ENCODE data around the gene RASA3. TPM values are rescaled to one million over a fixed set of nuclear protein-coding genes. Genes with fewer than 3 reads are reported as not detected.
A peak's percentile ranks its signal among the peaks of the same experiment; 100 is the strongest.
"Not testable (repeated sequence)": the region's sequence is repeated elsewhere in the genome, so short reads cannot be mapped to it uniquely, and the experiment has no call there.

The RASA3 gene
- total RNA-seq = 23.7 TPM

DNA sequence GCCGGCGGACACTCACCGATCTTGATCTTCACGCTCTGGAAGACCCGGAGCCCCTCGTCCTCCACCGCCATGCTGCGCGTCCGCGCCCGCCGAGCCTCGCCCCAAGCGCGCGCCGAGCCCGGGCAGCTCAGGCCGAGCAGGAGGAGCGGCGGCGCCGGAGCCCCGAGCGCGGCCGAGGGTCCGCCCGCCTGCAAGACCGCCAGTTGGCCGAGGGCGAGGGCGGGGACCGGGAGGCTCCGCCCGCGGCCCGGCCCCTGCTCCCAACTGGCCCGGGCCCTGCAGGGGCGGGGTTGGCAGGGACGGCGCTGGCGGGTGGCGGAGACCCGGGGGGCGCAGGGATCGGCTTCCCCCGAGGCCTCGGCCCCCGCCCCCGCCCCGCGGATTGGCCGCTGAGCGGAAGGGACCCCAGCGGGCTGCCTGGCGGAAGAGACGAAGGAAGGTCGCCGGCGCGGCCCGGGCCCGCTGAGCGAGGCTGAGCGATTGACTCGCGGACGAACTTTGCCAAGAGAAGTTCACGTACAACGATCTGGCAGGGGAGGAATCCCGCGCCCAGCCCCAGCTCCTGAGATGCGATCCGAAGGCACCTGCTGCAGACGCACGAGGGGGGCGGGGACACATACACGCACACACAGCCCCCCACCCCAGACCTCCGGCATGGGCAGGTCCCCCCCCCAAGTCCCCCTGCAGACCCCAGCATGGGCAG lies at the start of gene RASA3:
Gene RASA3 (minus strand): TSS at position 205 of the 703 bp plus-strand sequence. CDS start 134 bp downstream, at position 71.
- DNase-seq = peak; percentile 91

DNA sequence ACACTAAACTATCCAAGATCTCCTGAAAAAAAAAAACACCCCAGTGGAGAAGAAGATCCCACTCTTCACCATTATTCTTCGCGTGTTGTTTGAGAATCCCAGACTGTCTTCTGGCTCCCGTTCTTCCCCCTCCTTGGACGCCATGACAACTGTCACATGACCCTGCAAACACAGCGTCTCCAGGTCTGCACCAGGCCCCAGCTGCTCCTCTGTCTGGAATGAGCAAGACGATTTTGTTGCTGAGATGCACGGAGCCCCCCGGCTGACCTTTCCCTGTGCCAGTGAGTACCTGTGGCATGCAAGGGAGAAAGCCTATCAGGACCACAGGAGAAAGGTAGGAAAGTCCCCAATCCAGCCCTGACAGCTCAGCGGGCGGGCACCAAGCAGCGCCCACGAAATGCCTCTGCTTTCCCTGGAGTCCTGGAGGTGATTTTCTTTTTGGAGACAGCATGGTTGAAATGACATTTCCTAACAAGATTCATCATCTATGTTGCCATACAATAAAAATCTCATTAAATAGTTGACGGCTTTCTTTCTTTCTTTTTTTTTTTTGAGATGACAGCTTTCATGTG lies 46.8 kb upstream of the RASA3 start, which contains the start of gene CFAP97D2:
Gene CFAP97D2 (plus strand): TSS at position 171 of the 572 bp plus-strand sequence. CDS start 74 bp downstream, at position 245.
- DNase-seq = peak; percentile 27

- DNase-seq = no peak
These were observed 45.0 kb upstream of the RASA3 start for GRCh38 chr13:114177245-114178010.

DNA sequence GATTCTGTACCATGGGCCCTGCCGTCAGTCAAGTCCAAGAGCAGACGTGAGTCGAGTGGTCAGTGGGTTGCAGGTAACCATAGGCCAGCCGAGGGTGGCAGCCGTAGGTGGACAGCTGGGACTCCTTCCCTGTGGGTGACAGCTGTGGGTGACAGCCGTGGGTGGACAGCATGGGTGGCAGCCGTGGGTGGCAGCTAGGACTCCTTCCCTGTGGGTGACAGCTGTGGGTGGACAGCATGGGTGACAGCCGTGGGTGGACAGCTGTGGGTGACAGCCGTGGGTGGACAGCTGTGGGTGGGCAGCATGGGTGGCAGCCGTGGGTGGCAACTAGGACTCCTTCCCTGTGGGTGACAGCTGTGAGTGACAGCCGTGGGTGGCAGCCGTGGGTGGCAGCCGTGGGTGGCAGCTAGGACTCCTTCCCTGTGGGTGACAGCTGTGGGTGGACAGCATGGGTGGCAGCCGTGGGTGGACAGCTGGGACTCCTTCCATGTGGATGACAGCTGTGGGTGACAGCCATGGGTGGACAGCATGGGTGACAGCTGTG lies 44.0 kb upstream of the RASA3 start:
- DNase-seq = not testable (repeated sequence)

- no peak for DNase-seq
These were observed 42.1 kb upstream of the RASA3 start for GRCh38 chr13:114174529-114174961.

GRCh38 chr13:114173745-114174144 lies 41.3 kb upstream of the RASA3 start:
- no peak for DNase-seq

DNA sequence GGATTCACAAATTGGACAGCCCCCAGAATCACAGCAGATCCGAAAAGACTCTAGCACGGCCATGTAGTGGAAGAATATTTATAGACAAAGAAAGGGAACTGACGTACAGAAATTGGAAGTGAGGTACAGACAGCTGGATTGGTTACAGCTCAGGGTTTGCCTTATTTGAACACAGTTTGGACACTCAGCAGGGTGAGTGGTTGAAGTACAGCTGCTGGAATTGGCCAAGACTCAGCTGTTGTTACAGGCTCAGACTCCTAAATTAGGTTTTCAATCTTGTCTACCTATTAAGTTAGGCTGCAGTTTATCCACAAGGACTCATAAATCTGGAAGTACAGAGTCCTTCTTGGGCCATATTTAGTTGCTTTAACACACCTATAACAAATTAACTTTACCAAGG lies 40.8 kb upstream of the RASA3 start:
- DNase-seq = no peak

DNA sequence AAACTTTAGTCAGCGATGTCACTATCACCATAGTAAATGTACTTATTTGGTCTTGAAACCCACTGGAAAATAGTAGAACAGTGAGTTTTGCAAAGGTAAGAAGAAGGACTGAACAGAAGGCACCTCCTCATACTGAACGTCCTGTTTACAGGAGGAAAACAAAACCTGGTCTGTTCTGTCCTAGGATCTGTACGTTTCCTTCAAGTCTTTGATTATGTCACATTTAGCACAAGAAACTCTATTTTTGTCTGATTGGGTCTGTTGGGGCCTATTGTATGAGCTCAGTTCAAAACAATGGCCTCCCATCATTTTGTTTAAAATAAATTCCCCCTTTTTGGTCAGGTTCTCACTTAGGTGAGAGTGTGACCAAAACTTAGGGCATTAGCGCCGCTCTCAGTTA lies 35.5 kb upstream of the RASA3 start:
- DNase-seq = no peak

DNA sequence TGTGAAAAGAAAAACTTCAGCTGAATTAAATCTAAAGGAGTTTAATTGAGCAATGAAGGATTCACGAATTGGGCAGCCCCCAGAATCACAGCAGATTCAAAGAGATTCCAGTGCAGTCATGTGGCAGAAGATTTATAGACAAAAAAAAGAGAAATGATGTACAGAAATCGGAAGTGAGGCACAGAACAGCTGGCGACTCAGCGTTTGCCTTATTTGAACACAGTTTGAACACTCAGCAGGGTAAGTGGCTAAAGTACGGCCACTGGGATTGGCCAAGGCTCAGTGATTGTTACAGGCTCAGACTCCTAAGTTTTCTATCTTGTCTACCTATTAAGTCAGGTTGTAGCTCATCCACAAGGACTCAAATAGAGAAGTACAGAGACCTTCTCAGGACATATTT lies 35.0 kb upstream of the RASA3 start:
- DNase-seq = no peak

DNA sequence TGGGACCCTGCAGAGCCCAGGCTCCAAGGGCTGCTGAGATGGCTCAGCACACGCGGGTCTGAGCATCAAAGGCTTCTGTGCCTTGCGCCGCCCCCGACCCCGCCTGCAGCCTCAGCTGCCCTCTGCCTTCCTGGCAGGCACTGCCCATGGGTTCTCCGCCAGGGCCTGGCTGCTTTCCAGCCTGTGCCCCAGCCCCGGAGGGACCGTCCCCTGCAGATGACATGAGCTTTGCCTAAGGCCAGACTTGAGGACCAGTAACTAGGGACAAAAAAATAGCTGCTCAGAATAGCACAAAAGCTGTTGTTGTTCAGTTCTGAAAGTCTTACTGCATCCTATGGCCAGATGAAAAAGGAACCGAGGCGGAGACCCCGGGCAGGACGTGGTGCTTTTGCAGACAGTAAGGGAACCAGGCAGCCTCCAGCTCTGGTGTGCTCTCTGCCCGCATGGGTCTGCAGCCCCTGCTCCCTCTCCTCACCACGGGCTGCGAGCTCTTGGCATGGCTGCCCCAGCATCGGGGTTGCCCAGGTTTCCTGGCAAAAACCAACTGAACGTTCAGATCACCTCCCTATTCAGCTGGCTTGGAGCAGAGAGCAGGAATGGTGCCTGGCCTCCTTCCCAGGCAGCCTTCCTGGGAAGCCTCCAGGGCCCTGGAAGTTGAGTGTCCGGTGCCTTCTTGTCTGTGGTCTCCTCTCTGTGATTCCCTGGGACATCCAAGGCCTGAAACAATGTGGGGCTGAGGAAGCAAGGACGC lies 34.1 kb upstream of the RASA3 start:
- DNase-seq = peak; percentile 64

GRCh38 chr13:114164681-114165429 lies 32.4 kb upstream of the RASA3 start:
- no peak for DNase-seq

GRCh38 chr13:114164053-114164452 lies 31.6 kb upstream of the RASA3 start:
- no peak for DNase-seq

DNA sequence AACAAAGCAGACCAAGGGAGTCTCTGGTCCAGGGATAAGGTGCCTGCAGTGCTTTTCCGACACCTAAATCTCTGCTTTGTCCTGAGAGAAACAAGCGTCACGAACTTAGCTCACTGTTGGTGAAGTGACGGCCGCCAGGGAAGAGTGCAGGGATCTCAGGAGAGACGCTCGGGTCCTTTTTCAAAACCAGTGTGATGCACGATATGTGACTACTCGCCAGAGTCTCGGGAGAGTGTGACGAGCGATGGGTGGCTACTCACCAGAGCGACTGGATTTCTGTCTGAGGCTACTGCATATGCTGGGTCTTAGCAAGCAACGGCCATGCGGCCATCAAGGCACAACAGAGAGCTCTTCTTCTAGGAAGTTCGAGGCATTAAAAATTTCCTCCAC lies 30.1 kb upstream of the RASA3 start:
- no peak for DNase-seq

GRCh38 chr13:114161644-114162532 lies 29.5 kb upstream of the RASA3 start:
- peak; percentile 61 for DNase-seq

DNA sequence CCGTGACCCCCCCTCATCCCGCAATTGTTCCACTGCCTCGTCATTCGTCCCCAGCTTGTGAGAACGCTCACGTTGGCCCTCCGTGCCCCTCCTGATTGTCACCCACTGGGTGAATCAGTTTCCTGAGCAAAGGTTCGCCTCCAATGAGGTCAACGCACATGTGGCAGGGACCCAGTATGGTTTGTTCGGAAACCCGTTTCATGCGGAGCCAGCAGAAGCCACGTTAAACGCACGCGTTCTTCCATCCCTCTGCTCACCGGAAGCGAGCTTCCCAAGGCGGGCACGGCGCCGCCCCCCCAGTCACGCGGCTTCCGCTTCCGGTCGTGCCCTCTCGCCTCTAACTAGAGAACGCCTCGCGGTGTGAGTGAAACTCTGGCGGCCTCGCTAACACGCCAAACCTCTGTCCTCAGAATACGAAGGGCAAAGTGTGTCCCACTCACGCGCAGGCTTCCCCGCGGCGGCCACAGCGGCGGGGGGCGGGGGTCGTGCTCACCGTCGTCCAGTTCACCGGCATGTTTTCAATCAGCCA lies 28.7 kb upstream of the RASA3 start:
- DNase-seq = no peak

- not testable (repeated sequence) for DNase-seq
These were observed 26.6 kb upstream of the RASA3 start for GRCh38 chr13:114158869-114159666.

GRCh38 chr13:114157869-114158495 lies 25.6 kb upstream of the RASA3 start:
- no peak for DNase-seq

All from tongue (tissue), 2 donors.